IPS-11a (cell line): ENCODE results near the gene NTRK3.

Experiments used
- H3K4me3 ChIP-seq: one replicate; pipeline ENCODE4 v1.5.1; 2013; ENCODE audit warnings: low read depth, low read length, control low read depth

Gene NTRK3

DNA sequence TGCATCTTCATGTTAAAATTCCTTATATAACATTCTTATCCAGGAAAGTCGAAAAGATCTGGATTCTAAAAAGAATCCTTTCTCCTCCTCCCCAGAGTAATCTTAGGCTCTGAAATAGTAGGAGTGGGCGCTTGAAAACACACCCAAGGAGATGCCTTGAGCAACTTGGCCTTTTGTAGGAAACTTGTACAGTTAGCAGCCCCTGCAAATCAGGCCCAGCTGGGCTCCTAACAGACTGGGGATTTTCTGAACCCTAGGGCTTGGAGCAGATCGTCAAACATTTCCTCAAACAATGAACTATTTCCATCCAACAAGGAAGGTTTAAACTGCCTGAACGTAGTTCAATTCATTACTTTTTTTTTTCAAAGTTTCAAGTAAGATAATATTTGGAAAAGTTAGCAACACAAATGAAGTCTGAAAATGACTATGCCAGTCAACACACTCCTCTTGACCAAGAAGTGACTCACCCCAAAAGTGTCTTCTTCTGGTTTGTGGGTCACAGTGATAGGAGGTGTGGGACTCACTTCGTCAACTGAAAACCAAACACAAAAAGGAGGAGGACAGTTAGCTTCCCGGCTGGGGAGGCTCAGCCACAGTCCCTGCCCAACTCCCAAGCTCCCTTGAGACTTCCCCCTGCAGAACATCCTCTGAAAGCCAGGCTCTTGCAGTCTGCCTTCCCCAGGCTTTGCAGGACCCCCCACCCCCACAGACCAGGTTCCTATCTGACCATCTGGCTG, 129.7 kb downstream of the NTRK3 start:
- H3K4me3 ChIP-seq = no peak overlapping the region

DNA sequence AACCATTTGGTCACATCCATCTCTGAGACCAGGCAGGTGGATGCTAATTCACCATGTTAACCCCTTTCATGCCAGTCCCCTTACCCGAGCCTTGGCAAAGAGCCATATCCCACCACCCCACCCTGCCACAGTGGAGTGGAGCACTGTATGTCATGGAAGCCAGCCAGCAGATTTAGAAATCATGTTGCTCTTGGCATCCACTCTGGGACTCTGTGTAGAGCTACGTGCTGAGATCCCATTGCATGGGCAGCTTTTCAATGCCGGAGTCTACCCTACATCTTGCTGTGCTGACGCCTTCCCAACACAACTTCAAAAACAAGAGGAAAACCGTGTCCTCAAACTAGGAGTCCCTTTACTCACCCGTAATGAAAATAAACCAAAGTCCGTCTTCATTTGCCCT, 131.0 kb downstream of the NTRK3 start:
- no peak overlapping the region for H3K4me3 ChIP-seq

DNA sequence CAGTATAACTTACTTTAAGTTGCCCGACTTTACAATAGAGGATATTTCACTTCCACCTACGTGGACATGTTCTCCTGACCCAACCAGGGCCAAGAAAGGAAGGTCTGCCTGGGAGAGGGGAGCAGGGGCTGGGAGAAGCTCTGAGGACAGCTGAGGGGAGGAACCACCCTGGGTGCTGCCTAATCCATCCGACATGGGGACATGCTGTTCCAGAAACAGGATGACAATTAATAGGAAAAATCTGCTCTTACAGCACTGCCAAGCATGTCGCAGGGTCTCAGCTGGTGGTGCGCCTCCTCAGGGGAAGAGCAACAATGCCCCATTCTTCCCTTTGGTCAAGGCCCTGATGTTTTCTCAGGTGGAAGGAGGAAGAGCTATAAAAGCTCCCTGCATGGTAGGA, 132.3 kb downstream of the NTRK3 start:
- H3K4me3 ChIP-seq = no peak overlapping the region

DNA sequence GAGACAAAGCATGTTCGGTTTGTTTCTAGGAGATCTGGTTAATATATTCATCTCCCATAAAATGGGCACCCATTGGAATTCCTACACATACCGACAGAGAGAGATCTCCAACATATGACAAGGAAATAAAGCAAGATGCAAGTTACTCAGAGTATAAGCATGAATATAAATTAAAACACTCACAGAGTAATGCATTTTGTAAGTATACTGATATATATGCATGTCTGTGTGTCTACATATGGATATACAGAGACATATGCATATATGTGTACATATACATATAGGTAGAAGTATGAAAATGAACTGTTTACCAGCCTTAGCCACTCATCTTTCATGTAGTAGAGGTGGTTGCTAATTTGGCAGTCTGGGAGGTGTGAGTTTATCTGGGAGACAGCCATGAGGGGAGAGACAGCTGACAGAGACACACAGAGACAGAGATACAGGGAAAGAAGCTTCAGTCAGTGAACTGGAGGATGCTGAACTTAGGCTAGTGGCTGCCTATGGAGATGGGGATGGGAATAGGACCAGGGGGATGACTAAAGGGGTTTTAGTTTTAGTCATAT, 134.5 kb downstream of the NTRK3 start:
- no peak overlapping the region for H3K4me3 ChIP-seq

DNA sequence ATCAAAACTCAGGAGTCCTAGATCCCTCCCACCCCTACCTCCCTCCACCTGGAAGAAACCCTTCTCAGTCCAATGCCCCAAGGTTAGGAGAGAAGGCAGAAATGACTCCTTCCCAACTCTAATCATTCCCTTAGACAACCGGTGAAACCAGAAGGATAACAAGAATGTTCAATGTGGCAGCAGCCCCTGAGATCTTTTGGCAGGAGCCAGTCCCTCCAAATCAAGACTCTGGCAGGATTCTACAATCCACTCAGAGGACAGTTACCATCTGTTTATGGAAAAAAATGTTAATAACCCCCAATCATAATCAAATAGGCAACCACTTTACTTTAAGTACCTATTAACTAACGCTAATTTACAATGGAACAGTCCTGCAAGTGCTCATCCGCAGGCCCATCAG, 136.5 kb downstream of the NTRK3 start:
- no peak overlapping the region for H3K4me3 ChIP-seq

DNA sequence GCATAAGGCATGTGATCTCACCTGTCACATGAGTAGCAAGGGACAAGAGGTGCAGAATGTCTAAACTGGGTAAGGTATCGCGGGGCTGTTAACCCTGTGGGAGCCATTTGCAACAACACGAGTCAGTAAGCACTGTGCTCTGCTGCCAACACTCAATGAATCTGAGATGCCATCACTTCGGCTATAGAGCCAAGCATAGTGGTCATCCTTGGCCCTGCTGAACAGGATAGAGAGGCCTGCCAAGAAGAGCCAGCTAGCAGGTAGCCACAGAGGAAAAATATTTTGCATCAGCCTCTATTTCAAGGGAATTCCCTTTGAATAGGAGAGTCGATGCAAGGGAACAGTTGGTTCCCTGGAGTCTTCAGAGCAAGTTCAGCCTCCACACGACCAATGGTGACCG, 137.8 kb downstream of the NTRK3 start:
- no peak overlapping the region for H3K4me3 ChIP-seq

DNA sequence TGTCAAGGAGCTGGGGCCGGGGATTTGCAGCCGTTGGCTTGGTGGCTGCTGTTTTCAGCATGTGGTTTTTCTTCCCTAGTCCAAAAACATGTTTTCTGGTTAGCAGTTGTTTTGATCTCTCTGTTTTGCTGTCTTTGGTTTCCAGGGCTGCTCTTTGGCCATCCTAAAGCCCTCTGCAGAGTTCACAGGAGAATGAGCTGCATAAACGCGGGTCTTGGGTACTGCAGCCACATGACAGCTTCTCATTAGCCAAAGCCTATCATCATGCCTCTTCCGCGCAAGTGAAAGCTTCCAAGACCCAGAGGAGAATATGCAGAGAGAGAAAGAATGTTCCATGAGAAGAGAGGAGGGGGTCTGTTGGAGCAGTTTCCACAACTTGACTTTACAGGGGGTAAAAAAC, 138.5 kb downstream of the NTRK3 start:
- H3K4me3 ChIP-seq = no peak overlapping the region

DNA sequence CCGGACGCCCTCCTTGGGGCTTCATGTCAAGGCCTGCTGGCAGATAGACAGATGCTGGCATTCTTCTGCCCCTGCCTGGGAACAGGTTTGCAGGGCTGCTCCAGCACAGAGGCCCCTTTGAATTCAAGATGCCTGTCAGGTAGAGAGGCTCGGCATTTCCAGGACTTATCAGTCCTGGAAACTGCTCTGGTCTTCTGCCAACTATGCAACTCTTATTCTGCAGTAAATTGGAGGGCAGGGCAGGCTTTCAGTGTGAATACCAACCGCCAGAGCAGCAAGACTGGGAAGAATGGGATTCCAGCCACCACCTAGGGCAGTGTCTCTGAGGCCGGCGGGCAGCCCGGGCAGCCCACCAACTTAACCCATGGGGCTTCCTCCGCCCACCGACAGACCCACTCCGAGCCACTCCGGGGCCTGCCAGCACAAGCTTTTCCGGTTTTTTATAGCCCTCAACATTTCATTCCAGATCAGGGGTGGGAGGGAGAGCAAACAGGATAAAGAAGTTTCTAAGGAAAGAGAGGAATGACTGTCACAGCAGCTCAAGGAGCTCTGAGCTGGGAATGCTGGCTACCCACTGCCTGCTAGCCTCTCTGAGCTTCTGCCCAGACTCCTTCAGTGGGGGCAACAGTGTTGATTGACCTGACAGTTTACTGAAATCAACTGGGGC, 140.9 kb downstream of the NTRK3 start:
- H3K4me3 ChIP-seq = no peak overlapping the region

DNA sequence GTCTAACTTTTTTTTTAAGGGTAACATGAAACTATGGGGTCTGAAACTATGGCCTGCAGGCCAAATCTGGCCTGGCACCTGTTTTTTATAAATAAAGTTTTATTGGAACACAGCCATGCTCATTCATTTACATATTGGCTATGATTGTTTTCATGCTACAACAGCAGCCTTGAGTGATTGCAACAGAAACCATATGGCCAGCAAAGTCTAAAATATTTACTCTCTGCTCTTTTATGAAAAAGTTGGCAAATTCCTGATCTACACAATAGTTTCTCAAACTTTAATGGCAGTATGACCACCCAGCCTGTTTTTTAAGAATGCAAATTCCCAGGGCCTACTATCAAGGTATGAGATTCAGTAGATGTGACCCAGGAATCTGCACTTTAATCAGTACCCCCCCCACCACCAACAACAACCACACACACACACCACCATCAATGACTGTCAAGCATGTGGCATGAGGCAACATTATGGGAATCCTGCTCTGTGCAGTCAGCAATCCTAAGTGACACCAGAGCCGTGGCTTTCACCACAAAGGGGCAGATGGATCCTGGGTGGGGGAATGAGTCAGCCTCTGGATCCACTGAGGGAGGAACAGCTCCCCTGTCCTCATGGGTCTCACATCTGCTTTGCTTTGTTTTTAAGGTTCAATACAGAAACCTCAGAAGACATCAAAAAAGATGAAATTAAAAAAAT, 142.8 kb downstream of the NTRK3 start:
- no peak overlapping the region for H3K4me3 ChIP-seq

DNA sequence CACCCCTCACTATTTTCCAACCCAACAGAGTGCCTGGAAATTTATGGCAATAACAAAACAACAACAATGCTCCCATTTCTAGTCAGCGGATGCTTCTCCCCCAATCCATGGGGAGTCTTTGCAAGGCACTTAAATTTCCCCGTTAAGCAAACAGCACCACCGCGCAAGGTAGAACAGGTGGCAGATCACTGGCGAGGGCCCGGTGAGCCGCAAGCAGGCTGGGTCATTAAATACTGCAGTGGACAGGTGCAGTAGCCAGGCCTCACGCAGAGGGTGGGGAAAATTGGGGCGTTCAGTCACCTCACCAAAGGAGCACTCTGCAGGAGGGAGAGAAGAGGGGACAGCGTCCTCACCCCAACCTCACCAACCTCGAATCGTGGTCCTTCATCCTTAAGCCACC, 147.5 kb downstream of the NTRK3 start:
- H3K4me3 ChIP-seq = no peak overlapping the region

DNA sequence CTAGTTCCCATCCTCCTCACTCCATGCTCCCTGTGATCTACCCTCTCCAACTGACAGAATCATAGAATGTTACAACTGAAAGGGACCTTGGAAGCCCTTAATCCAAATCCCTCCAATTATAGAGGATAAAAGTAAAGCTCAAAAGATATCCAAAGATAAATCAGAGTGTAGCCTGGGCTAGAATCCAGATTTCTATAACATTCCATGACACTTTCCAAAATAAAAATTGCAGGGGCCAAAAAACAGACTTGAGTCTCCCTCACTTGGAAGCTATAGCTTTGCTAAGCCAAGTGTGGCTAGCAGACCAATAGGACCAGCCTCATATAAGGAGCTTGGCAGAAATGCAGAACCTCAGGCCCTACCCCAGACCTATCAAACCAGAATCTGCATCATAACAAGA, 148.1 kb downstream of the NTRK3 start:
- H3K4me3 ChIP-seq = no peak overlapping the region

DNA sequence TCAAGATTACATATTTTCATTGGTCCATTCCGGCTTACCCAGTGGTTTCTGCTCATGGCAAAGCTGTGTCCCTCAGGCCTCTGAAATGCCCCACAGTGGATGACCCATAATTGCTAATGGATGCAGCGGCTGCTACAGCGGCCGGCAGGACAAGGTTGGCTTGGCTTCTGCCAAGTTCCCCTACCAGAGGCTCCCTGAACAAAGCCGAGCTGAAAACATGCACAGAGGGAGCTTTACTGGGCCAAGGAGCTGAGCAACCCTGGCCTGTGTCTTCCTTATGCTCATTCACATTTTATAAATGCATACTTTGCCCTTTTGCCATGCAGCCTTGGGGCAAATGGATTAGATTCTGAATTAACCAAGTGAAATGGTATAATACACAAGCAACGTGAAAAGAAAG, 150.5 kb downstream of the NTRK3 start:
- no peak overlapping the region for H3K4me3 ChIP-seq

DNA sequence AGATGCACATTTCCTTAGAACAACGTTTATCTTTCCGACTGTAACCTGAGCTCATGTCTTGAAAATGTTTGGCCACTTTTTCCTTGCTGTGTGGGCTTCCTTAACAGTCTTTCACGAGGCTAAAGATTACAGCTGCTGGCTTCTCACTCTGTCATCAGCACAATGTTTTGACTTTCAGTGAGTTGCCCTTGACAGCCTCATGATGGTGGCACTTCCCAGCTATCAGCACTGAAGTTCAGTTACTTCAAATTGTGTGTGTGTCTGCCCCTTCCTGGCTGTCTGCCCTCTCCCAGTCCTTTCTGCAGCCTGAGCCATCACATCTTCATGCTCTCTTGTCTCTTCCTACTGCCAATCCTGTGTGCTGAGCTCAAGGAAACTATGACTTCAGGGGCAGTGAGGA, 152.2 kb downstream of the NTRK3 start:
- no peak overlapping the region for H3K4me3 ChIP-seq

DNA sequence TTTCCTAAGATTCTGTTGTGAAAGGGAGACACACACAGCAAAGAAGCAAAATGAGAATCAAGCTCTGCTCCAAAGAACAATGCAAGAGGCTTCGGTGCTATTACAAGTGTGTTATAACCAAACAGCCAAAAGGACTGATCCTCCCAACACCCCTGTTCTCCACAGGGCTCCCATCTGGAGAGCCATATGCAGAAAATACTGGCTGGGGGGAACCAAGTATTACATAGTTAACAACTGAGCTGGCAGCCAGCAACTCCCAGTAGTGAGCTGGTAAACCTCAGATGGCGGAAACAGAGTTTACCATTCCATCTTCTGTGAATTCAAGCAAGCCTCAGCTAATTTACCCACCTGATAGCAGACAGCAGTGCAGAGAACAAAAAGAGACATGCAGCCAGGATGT, 156.4 kb downstream of the NTRK3 start:
- H3K4me3 ChIP-seq = no peak overlapping the region

DNA sequence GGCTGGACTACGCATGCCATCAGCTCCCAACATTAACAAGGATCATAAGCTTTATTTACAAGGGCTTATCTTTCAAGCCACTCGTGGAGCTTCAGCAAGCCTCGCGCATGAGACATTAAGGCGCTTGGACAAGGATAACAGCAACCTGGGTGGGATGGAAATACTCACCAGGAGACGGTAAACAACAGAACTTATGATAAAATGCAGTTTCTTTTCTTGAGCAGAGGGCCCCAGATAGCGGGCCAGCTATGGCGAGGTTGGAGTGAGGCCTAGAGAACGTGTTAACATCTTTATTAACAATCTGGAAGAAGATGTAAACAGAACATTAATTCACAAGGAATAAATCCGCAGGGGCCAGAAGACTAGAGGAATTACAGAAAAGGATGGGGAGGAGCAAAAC, 158.2 kb downstream of the NTRK3 start:
- H3K4me3 ChIP-seq = no peak overlapping the region

DNA sequence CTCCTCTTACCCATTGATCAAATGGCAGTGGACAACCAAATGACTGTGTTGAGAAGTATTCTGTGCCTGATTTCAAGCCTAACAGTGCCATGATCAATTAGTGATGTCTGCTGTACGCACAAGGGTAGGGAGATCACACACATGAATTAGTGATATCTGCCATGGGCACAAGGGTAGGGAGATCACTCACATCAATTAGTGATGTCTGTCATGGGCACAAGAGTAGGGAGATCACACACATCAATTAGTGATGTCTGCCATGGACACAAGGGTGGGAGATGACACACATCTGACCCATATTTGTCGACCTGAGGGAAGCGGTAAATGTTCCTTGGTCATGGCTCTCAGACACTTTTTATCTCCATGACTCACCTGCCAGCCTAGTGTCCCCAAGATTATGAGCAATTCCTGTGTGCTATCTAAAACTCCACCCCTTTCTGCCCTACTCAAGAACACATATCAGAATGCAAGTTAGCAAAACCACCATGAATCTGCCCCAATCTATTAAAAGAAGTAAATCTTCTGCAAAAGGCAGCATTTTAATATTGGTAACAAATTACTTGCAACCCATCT, 165.0 kb downstream of the NTRK3 start:
- H3K4me3 ChIP-seq = no peak overlapping the region

DNA sequence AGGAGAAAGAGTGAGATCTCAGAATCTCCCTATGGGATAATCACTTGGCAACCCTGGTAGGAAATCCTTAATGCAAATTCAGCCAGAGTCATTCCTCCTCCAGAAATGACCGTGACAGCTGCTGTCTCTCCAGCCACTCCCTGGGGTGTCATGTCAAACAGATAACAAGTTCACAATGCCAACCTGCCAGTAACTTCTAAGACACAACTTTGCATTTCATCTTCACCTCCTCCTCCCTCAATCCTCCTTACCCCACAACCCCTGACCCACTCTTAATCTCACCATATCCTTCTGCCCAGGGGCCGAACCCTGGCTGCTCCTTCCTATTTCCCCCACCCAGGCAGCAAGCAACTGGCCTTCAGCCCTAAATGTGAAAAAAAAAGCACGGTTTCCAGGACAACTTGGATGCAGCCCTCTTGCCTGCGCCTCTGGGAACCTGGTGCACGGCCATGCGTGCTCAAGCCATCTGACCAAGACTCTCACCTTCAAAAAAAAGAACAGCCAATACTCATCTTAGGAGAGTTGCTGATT, 166.0 kb downstream of the NTRK3 start:
- H3K4me3 ChIP-seq = no peak overlapping the region

DNA sequence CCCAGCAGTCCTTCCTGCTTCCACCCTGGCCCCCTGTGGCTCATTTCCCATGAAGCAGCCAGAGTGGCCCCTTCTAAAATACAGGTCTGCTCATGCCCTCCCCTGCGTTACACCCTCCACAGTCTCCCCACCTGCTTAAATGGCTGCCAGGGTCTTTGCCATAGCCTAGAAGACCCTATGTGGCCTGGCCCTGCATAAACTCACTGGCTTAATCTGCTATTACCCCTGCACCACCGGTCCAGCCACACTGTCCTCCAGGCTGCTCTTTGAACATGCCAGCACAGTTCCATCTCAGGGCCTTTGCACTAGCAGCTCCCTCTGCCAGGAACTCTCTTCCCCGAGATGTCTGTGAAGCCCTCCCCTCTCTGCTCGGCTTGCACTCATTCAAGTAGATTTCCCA, 166.8 kb downstream of the NTRK3 start:
- H3K4me3 ChIP-seq = no peak overlapping the region

DNA sequence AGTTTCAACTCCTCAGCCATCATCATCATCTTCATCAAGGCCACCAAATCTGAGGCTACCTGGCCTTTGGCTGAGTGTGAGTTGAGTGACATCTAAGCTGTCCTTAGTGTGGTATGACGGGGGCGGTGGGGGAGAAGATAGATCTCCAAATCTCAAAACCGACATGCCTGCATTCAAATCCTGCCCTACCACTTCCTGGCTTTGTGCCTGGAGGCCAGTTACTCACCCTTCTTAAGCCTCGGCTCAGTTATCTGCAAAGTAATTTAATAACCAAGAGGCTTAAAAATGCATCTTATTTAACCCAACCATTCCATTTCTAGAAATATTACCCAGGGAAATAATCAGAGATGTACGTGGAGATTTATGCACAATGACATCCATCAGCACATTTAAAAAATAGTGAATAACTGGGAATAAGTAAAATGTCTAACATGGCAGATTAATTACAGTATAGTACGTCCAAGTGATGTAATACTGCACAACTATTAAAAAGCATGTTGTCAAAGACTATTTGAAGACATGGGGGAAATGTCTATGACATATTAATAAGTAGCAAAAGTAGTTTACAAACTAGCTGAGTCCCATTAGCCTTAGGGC, 167.4 kb downstream of the NTRK3 start:
- H3K4me3 ChIP-seq = no peak overlapping the region

DNA sequence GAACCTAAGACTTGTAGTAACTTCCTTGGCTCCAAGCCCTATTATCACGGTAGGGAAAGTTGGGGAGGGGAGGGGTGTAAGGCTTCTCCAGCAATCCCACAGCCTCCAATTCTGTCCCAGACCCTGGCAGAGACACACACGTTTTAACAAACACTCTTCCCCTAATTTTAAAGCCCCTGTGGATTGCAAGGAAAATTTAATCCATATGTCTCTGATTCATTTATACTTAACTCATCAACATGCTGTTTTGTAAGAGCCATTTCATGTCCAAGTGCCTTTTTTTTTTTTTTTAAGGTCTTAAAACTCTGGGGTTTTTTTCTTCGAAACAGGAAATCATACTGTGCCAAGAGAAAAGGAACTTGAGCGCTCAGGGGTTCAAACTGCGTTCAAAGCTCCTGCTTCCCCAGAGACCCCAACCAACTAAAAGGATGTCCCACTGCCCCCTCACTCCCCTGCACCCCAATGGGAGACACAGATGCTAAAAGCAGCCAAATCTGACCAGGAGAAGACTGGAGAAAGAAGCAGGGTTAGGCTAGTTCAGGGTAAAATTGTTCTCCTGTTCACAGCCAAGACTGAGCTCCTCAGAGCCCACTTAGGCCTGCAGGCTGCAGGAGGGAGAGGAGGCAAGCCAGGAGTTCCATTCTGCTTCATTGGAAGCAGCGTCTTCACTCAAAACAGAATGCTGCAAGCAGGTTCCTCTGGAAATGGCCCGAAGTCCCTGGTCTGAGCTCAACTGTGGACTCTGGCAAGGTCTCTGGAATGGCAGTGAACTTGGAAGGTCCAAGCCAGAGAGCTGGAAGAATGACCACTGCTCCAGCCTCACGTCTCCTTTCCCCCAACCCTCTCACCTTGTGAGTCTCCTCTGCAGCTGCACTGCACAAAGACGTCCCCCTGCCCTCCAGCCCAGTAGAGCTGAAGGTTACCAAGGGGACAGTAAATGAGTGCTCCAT, 172.5 kb downstream of the NTRK3 start:
- no peak overlapping the region for H3K4me3 ChIP-seq
